NCI-H1930 (cell line): ENCODE data around the gene CAMK2B.

ENCODE experiments used
- DNase-seq, 2 experiments: peaks; one replicate each; lab custom pipeline; 2025; lab: John Stamatoyannopoulos, UW

The CAMK2B gene

GRCh38 chr7:44257213-44257612 is 68.2 kb downstream of the CAMK2B start:
- DNase-seq, result no peak

DNA sequence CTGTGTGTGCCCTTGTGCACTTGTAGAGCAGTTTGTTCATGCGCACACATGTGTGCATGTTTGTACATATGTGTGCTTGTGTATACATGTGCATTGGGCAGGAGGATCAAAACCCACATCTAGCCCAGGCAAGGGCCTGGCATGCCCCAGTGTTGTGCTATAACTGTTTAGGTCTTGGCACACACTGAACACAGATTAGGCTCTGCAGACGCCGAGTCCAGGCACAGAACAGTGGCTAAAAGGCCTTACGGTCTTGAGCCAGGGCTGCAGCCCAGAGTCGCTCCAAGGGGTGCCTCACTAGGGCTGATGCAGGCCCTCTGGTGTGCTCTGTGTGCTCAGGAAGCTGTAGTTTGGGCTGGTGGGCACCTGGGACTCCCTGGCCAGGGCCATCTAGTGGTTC is 68.9 kb downstream of the CAMK2B start:
- no peak for DNase-seq

GRCh38 chr7:44251881-44252280 is 73.5 kb downstream of the CAMK2B start:
- no peak for DNase-seq

GRCh38 chr7:44251269-44251668 is 74.1 kb downstream of the CAMK2B start:
- no peak for DNase-seq

- no peak for DNase-seq
These were observed 75.7 kb downstream of the CAMK2B start for GRCh38 chr7:44249639-44250234.

DNA sequence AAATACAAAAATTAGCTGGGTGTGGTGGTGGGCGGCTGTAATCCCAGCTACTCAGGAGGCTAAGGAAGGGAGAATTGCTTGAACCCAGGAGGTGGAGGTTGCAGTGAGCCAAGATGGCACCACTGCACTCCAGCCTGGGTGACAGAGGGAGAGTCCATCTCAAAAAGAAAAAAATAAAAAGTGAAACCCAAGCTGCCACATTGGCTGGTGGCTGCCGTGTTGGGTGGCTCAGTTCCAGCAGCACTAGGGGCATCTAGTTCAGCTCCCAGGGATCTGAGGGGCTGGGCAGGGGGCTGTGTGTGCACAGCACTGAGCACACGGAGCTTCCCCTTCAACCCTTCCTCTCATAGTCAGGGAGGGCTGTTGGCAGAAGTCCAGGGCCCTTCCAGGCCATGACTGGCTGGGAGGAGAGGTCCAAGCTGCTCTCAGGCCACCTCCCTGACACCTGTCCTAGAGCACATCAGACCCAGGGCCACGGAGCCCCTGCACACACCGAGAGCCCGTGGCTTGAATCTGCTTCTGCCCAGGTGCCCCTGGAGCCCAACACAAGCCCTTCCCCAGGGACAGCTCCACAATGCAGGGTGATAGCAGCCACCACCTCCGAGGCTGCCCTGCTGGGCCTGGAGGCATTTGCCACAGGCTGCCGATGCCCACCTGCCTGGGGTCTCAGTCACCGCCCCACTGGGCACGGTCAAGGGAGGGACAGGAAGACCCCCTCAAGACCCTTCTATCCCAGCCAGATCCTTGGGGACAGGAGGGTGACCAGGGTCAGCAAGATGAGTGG is 77.3 kb downstream of the CAMK2B start:
- no peak for DNase-seq

GRCh38 chr7:44246396-44247113 is 78.8 kb downstream of the CAMK2B start:
- DNase-seq, result no peak

GRCh38 chr7:44244282-44244681 is 81.1 kb downstream of the CAMK2B start:
- no peak for DNase-seq

GRCh38 chr7:44242091-44242490 is 83.3 kb downstream of the CAMK2B start:
- DNase-seq, result no peak

DNA sequence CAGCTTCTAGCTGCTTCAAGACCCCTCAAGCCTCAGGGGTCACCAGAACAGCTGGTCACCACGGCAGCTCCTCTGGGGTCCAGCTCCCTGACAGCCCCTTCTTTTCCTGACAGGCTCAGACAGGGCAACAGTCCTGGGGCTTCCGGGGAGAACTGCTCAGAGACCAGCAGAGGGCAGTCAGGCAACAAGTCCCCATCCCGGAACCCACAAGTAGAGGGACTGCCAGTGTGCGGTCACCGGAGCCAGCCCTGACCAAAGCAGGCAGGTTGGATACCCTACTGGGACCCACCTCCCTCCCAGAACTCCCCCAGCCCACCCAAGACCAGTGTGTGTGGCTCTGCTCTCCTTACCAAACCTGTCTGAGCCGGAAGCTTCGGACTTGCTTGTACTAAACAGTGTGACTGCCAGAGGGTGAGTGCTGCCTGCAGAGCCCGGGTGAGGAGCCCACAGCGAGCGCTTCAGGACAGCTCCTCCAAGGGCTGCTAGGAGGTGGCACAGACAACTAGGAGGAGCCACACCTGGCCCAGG is 84.3 kb downstream of the CAMK2B start:
- peak; percentile 24 to 29 for DNase-seq

GRCh38 chr7:44240376-44240775 is 85.0 kb downstream of the CAMK2B start:
- DNase-seq, result no peak

DNA sequence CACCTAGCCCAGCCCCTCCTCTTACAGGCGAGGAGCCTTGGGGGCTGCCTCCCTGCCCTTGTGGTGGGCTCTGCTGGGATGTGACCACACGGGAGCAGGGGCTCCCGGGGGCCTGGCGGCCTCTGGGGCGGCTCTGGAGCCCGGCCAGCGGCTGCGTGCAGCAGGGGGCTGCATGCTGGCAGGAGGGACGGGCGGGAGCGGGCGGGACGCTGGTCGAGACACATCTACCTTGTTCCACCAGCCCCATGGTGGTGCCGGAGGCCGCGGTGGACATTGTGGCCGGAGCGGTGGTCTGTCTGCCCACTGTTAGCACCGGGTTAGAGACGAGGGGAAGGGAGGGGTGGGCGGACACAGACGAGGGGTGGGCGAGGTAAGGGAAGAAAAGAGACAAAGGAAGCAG is 86.0 kb downstream of the CAMK2B start:
- DNase-seq, result no peak

DNA sequence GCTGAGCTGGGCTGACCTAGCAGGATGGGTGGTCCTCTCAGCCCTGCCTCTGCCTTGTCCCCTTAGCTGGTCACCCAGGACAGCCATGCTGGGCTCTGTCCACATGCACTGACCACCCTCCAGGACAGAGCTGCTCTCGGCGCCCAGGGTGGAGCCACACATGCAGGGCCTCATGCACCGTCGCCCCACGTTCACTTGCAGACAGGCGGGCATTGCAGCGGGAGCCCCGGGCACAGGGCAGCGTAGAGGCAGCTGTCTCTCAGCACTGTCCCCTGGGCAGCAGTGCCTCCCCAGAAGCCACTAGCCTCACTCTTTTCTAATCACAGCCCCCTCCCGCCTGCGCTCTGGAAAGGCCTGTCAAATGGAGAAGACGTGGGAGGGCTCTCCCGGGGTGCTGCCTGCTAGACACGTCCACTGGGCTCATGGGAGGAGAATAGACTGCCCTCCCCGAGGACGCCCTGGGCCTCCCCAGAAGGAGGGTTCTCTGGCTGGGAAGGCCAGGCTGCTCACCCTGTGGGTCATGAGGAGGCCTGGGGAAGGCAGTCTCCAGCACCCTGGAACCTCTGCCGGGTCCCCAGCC is 87.2 kb downstream of the CAMK2B start:
- DNase-seq, result no peak

DNA sequence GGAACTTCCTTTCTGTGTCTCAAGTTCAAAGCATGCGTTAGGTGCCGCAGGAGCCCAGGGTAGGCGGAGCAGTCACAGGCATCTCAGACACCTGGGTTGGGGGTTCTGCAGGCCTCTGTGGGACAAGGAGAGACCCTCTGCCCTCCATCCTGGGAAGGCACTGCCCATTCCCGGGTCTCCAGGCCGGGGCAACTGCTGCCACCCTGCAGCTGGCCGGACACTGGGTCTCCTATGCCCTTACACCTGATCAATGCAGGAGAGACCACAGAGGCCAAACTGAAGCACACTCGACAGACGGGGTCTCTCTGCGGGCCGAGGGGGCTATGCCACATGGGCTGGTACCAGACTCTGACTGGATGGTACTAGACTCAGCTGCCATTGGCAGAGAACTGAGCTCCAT is 87.7 kb downstream of the CAMK2B start:
- no peak for DNase-seq

- no peak for DNase-seq
These were observed 89.1 kb downstream of the CAMK2B start for GRCh38 chr7:44236333-44236728.

DNA sequence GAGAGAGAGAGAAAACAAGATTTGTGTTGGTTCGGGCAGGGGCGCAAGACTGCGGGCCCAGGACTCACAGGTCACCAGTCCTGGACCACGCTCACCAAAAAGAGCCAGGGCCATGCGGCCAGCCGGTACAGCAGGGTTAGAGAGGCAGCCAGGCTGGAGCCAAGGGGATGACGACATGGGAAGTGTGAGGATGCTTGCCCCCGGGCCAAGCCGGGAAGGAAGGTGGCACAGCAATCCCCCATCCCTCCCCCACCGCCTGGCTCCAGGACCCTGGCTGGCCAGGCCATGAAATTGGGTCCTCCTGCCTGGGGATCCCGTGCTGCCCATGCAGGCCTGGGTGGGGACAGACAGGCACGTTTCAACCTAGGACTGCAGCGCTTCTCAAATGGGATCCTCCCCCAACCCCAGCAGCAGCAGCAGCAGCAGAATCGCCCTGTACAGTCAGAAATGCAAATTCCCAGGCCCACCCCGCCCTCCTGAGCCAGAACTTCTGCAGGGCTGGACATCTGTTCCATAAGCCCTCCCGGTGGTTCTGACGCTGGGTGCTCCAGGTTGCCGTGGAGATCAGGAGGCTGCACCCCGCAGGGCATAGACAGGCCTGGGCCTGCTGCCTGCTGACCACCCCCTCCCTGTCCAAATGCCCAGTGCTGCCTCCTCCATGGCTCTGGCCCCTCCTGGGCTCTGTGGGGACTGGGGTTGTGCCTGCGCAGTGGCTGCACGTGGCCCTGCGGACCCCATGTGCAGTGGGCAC is 89.6 kb downstream of the CAMK2B start:
- DNase-seq, result no peak

GRCh38 chr7:44235066-44235465 is 90.3 kb downstream of the CAMK2B start:
- DNase-seq, result no peak

GRCh38 chr7:44232901-44233715 is 92.3 kb downstream of the CAMK2B start:
- no peak for DNase-seq

- no peak for DNase-seq
These were observed 93.0 kb downstream of the CAMK2B start for GRCh38 chr7:44232396-44232795.

- DNase-seq, result no peak
These were observed 94.3 kb downstream of the CAMK2B start for GRCh38 chr7:44231088-44231487.

GRCh38 chr7:44230286-44230685 is 95.1 kb downstream of the CAMK2B start:
- no peak for DNase-seq
